Right atrium auricular region (tissue), 2 donors: ENCODE results near the gene SLX1A. TPM values are rescaled to one million over a fixed set of nuclear protein-coding genes. Genes with fewer than 3 reads are reported as not detected.
A peak's percentile ranks its signal among the peaks of the same experiment; 100 is the strongest.

Source experiments
- DNase-seq: peaks from one replicate; pipeline ENCODE4 v3.0.0-alpha.2; 2019; ENCODE audit warnings: low spot score
- H3K27ac ChIP-seq, 2 donors: fragments of 200-600 bp; sonication (generic); 1 replicate in 1 of 2; 2 replicates in 1 of 2; pipeline ENCODE4 v1.5.1; 2016 to 2019
- H3K27me3 ChIP-seq, 2 donors: fragments of 200-600 bp; sonication (generic); one replicate each; pipeline versions ENCODE4 v1.5.1 to v1.6.0; 2017 to 2019
- H3K36me3 ChIP-seq: fragments of 200-600 bp; sonication (generic); one replicate; pipeline ENCODE4 v1.5.1; 2016
- H3K4me1 ChIP-seq, 2 donors: fragments of 200-600 bp; sonication (generic); one replicate each; pipeline versions ENCODE4 v1.5.1 to v1.6.0; 2017 to 2019
- H3K4me3 ChIP-seq, 2 donors: fragments of 200-600 bp; sonication (generic); 1 replicate in 1 of 2; 2 replicates in 1 of 2; pipeline ENCODE4 v1.5.1; 2017 to 2019; ENCODE audit warnings: mild to moderate bottlenecking in 1 of 2, moderate library complexity in 1 of 2
- H3K9me3 ChIP-seq, 2 donors: fragments of 200-600 bp; sonication (generic); one replicate each; pipeline ENCODE4 v1.5.1; 2019
- CTCF ChIP-seq, 2 donors: fragments of 200-600 bp; sonication (generic); IDR thresholded peaks; one replicate each; pipeline ENCODE4 v1.5.1; 2019; ENCODE audit warnings: antibody characterized with exemption in 2 of 2
- total RNA-seq, 2 donors: library from RNA; depleted of rRNA; stranded (reverse); fragments of >200 nt; gene quantifications; one replicate each; pipeline ENCODE4 v1.1.0, GENCODE V29; 2016

The SLX1A gene
- total RNA-seq, 2 donors from 2014 or later = 25.1 to 36.3 TPM

- Histone ChIP-seq H3K36me3 (no peaks in the 10 kb centered on the region), H3K9me3 (no peaks in the 10 kb centered on the region), H3K4me3 (peak overlapping the region; percentile 60 to 63), H3K27me3 (no peaks in the 10 kb centered on the region), H3K4me1 (peaks cover 0 to 22% of the 10 kb centered on the region in 2 donors), H3K27ac (peak overlapping the region; percentile 26 to 40)
- no peak for DNase-seq
- TF ChIP-seq CTCF (IDR thresholded peaks at IDR 0.05) = no peak
Measured at GRCh38 chr16:30184096-30184890, 9.4 kb upstream of the SLX1A start.

- Histone ChIP-seq H3K9me3 (no peaks in the 10 kb centered on the region), H3K4me3 (peak overlapping the region in 1 of 2 donors; percentile 63), H3K27ac (peak overlapping the region in 1 of 2 donors; percentile 23), H3K27me3 (no peaks in the 10 kb centered on the region), H3K36me3 (no peaks in the 10 kb centered on the region), H3K4me1 (peaks cover 0 to 22% of the 10 kb centered on the region in 2 donors)
- no peak for TF ChIP-seq CTCF (IDR thresholded peaks at IDR 0.05)
- DNase-seq = no peak
Measured at GRCh38 chr16:30184891-30185682, 8.6 kb upstream of the SLX1A start.

GRCh38 chr16:30185683-30186421 lies 7.8 kb upstream of the SLX1A start:
- TF ChIP-seq CTCF (IDR thresholded peaks at IDR 0.05) = no peak
- Histone ChIP-seq H3K27me3 (no peaks in the 10 kb centered on the region), H3K9me3 (no peaks in the 10 kb centered on the region), H3K4me1 (peaks cover 0 to 22% of the 10 kb centered on the region in 2 donors), H3K27ac (peak overlapping the region in 1 of 2 donors; percentile 23), H3K4me3 (peak overlapping the region in 1 of 2 donors; percentile 63), H3K36me3 (no peaks in the 10 kb centered on the region)
- no peak for DNase-seq

GRCh38 chr16:30186444-30186781 lies 7.3 kb upstream of the SLX1A start:
- Histone ChIP-seq H3K4me1 (peaks cover 0 to 22% of the 10 kb centered on the region in 2 donors), H3K27ac (no peak overlapping the region), H3K9me3 (no peaks in the 10 kb centered on the region), H3K4me3 (peak overlapping the region in 1 of 2 donors; percentile 10), H3K27me3 (no peaks in the 10 kb centered on the region), H3K36me3 (no peaks in the 10 kb centered on the region)
- no peak for TF ChIP-seq CTCF (IDR thresholded peaks at IDR 0.05)
- DNase-seq = no peak

GRCh38 chr16:30186782-30187555 lies 6.7 kb upstream of the SLX1A start:
- no peak overlapping the region for H3K27ac ChIP-seq
- H3K27me3 ChIP-seq = no peaks in the 10 kb centered on the region
- peaks cover 0 to 22% of the 10 kb centered on the region in 2 donors for H3K4me1 ChIP-seq
- H3K4me3 ChIP-seq = no peak overlapping the region
- peak; percentile 30 to 71 for TF ChIP-seq CTCF (IDR thresholded peaks at IDR 0.05)
- DNase-seq = no peak
- H3K9me3 ChIP-seq = no peaks in the 10 kb centered on the region
- no peaks in the 10 kb centered on the region for H3K36me3 ChIP-seq
